Fibroblast of the conjunctiva (primary cell): ENCODE data around the gene ESYT3.
"Not testable (repeated sequence)": the region's sequence is repeated elsewhere in the genome, so short reads cannot be mapped to it uniquely, and the experiment has no call there.

Experiments used
- DNase-seq: peaks from one replicate; pipeline ENCODE4 v3.0.0-alpha.2; 2010; ENCODE audit warnings: low read depth

Gene ESYT3

GRCh38 chr3:138461896-138462295, 27.5 kb downstream of the ESYT3 start:
- no peak for DNase-seq

GRCh38 chr3:138463724-138464490, 29.5 kb downstream of the ESYT3 start:
- DNase-seq, result no peak

DNA sequence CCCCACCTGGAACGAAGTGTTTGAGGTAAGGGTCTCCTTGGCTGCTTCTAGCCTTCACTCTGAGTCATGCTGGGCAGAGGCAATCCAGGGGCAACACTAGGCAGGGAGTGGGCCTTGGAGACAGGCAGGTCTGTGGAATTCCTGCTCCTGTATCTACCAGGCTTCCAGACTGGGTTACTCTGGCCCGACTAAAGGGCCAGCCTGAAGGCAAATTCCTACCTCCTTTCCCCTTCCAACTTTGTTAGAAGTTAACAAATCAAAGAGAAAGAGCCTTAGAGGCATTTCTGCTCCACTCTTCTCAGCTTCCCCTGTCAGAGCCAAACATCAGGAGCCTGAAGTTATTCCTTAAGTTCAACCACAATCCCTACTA, 30.1 kb downstream of the ESYT3 start:
- no peak for DNase-seq

DNA sequence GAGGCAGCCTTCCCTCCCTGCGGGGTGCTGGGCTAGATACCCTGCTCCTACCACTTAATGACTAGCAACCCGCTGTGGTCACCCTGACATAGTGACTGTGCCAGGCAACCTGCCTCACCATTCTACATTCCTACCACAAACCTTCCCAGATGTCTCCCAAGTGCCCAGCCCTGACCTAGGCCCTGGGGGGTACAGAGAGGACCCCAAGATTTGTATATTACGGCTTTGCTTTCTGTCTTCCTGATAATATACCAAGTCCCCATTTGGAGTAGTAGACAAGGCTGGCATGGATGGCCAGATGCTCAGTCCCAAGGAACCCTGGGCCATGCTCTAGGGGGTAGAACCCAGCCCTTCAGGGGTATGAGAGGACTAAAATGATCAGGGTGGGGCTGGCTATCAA, 31.0 kb downstream of the ESYT3 start:
- no peak for DNase-seq

- no peak for DNase-seq
Observed at GRCh38 chr3:138465925-138466324, 31.5 kb downstream of the ESYT3 start.

DNA sequence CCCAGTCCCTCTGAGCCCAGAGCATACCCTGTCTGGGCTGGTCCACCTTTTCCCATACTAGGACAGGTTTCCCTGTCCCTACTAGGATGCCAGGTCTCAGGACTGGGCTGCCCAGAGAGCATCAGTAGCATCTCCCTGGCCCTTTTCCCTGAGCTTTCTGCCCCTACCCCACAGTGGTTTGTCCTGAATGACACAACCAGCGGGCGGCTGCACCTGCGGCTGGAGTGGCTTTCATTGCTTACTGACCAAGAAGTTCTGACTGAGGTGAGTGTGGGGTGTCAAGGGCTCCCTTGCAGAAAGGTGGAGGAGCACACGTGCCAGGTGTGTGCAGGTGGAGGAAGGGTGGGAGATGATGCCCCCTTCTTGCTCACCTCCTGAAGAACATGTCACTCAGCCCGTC, 33.5 kb downstream of the ESYT3 start:
- no peak for DNase-seq

GRCh38 chr3:138468451-138468850, 34.0 kb downstream of the ESYT3 start:
- DNase-seq, result no peak

DNA sequence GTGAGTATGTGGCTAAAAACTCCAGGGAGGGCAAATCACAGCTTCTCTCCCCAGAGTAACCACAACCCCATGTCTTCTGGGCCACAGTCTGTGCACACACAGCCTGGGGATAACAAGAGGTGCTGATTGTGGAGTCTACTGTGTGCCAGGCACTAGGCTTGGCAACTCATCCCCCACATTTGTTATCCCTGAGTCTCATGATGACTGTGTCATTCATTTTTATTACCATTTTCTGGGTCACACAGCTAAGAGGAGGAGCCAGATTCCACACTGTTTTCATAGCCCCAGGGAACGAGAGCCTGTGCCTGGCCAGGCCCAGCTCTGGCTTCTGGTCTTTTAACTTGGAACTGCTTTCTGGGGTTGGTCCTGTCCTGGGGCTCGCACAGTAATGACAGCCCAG, 34.5 kb downstream of the ESYT3 start:
- DNase-seq, result no peak

GRCh38 chr3:138469874-138470273, 35.5 kb downstream of the ESYT3 start:
- DNase-seq, result no peak

DNA sequence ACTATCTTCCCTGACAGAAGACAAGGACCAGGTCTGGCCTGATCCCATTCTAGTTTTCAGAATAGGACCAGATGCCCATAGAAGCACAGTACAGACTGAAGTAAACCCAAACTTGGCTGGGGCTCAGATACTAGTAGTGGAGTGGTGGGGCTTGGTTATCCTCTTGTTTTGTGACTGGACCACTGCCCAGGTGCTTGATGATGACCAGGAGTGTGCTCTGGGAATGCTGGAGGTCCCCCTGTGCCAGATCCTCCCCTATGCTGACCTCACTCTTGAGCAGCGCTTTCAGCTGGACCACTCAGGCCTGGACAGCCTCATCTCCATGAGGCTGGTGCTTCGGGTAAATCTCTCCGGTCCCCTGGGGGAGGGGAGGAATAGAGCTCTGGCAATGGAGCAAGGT, 36.3 kb downstream of the ESYT3 start:
- DNase-seq, result no peak

DNA sequence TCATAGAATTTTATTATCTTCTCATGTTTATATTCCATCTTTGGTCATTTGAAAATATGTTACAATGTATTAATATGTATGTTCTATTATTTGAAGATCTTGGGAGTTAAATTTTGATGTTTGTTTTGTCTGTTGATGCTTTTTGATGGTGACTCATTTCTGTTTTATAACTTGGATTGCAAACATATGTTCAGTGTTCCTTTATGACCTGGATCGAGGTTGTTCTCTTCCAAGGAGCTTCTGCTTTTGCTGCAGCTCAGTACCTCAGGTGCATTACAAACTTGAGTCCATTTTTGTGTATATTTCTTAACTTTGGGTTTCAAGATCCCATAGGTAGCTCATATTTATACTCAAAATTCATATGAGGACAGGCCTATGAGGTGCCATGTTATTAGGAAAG, 37.1 kb downstream of the ESYT3 start:
- DNase-seq, result no peak

DNA sequence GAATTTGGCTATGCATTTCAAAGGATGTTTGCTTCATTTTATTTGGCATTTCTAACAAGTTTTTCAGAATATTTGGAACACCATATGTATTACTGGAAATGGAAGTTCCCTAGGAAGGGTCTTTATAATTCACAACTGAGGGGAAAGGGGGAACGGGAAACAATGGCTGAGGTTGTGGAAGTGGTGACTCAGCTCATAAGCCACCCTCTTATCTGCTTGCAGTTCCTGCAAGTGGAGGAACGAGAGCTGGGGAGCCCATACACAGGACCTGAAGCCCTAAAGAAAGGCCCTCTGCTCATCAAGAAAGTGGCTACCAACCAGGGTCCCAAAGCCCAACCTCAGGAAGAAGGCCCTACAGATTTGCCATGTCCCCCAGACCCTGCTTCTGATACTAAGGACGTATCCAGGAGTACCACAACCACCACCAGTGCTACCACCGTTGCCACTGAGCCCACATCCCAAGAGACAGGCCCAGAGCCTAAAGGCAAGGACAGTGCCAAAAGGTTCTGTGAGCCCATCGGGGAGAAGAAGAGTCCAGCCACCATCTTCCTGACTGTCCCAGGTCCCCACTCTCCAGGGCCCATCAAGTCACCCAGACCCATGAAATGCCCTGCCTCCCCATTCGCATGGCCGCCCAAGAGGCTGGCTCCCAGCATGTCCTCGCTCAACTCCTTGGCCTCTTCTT, 37.9 kb downstream of the ESYT3 start:
- DNase-seq, result no peak

DNA sequence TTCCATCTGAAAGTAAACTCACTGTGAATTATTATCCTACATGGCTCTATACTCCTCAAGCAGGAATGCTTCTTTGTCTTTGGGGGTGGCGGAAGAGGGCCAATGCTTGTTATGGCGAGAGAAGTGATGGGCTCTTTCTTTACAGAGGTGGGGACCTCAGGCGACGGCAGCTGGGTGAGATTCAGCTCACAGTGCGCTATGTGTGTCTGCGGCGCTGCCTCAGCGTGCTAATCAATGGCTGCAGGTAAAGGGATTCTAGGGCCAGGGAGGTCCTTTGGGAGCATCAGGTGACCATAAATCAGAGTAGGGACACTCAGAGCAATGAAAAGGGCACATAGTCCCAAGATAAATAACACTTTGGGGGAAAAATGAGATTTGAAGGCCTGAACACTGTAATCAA, 39.0 kb downstream of the ESYT3 start:
- DNase-seq, result no peak

GRCh38 chr3:138474163-138474562, 39.7 kb downstream of the ESYT3 start:
- DNase-seq, result no peak

GRCh38 chr3:138476526-138476925, 42.1 kb downstream of the ESYT3 start:
- no peak for DNase-seq

DNA sequence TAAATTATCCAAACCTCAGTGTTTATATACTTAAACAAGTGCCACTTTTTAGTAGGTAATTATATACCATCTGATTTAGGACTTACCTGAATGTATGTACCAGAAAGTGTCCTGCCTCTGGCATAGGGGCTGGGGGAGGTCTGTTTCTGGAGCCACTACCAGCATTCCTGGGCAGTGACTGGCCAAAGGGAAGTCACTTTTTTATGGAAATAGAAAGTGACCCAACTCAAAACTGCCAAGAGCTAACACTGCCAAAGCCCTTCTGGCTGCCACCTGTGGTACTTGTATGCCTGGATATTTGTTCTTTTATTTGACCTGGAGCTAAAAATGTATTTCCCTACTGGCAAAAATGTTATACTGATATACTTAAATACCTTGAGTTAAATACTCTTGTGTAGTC, 42.7 kb downstream of the ESYT3 start:
- DNase-seq, result no peak

GRCh38 chr3:138477801-138478200, 43.4 kb downstream of the ESYT3 start:
- no peak for DNase-seq

DNA sequence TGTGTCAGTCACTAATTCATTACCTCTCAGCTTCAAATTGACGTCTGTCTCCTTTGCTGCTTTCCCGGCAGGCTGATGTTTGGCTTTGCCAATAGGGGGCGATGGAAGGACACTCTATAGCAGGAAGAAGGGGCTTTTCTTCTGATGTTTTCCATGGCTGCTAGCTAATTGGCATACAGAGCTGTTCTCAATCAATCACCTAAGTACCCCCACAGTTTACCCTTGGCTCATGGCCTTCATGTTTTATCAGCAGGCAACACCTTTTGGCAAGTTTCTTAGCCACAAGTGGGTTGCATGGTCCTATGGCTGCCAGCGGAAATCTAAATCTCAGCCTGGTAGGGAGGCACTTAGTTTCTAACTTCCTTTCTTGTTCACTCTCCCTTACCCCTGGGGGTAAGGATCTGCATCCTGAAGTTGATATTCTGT, 45.0 kb downstream of the ESYT3 start:
- peak; percentile 27 for DNase-seq

- not testable (repeated sequence) for DNase-seq
Observed at GRCh38 chr3:138484672-138485071, 50.3 kb downstream of the ESYT3 start.

- not testable (repeated sequence) for DNase-seq
Observed at GRCh38 chr3:138486580-138486979, 52.2 kb downstream of the ESYT3 start.

- no peak for DNase-seq
Observed at GRCh38 chr3:138491971-138492370, 57.6 kb downstream of the ESYT3 start.

GRCh38 chr3:138492980-138493675, 58.7 kb downstream of the ESYT3 start:
- no peak for DNase-seq
